ENCODE data around the gene MED15.
"Not testable (repeated sequence)": the region's sequence is repeated elsewhere in the genome, so short reads cannot be mapped to it uniquely, and the experiment has no call there.

Gene MED15

DNA sequence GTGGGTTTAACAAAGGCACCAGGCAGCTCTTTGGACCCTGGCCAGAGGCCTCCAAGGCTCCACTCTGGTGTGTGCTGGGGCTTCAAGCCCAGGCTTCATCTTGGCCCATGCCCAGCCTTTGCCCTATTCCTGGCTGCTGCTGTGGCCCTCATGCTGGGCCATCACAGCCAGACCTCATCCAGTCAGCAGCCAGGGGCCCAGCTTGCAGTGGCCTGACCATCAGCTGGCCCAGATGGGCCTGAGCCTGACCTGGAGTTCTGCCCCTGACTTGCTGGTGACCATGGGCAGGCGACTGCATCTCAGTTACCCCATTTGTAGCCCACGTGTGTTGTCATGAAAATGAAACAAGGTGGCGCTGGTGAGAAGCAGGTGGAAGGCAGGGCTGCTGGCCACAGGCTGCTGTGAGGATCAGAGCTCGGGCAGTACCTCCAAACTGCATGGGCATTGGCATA is 76.1 kb downstream of the MED15 start:
- no peak for DNase-seq (ENCODE audit: low read depth in 2 of 2)

DNA sequence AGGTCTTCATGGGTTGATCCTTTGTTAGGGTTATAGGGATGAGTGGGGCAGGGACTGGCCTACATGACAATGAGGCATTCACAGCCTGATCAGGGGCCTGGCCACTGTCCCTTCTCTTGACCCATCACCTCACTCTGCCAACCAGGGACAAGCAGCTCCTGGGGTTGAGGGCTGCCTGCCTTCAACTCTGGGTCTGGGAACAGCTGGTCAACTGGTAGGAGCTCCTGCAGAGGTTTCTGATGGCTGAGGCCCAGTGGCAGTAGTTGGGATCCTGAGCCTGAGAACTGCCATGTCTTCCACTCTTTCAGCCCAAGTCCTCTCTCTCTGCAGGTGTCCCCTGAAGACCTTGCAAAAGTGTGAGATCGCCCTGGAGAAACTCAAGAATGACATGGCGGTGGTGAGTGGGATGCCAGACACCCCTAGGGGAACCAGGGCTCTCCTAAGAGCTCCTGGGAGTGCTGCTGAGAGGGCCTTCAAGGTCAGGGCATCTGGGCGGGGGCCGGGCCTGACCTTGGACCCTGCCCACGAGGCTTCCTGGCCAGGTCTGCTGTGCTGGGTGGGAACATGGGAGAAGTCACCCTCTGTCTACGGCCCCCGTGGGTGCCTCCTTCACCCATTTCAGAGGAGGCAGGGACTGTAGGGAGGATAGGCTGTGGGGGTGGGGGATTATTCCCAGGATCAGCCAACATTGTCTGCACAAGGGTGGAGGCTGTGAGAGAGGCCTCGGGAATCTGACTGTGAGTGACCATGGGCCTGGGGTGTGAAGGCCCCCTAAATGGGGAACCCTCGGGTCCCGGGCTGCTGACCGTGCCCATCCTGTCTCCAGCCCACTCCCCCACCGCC is 76.8 kb downstream of the MED15 start:
- DNase-seq (ENCODE audit: low read depth in 2 of 2) = no peak

DNA sequence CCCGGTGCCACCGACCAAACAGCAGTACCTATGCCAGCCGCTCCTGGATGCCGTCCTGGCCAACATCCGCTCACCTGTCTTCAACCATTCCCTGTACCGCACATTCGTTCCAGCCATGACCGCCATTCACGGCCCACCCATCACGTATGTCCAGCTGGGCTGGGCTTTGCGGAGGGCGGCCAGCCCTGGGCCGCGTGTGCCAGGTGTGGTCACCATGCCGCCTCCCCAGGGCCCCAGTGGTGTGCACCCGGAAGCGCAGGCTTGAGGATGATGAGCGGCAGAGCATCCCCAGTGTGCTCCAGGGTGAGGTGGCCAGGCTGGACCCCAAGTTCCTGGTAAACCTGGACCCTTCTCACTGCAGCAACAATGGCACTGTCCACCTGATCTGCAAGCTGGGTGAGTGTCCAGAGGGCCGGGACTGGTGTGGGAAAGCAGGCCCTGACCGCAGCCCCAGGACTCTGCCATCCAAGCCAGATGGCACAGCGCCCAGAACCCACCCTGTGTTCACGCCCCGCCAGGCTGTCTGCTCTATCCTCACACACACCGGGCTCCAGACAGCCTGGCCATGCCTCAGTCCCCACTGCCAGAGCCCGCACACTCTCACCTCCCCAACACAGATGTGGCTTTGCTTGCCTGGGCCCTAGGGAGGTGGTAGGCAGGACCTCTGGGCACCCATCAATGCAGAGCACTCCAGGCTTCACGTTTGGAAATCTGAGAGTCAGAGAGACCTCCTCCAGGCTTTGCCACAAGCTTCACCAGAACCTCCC is 77.6 kb downstream of the MED15 start:
- no peak for DNase-seq (ENCODE audit: low read depth in 2 of 2)

DNA sequence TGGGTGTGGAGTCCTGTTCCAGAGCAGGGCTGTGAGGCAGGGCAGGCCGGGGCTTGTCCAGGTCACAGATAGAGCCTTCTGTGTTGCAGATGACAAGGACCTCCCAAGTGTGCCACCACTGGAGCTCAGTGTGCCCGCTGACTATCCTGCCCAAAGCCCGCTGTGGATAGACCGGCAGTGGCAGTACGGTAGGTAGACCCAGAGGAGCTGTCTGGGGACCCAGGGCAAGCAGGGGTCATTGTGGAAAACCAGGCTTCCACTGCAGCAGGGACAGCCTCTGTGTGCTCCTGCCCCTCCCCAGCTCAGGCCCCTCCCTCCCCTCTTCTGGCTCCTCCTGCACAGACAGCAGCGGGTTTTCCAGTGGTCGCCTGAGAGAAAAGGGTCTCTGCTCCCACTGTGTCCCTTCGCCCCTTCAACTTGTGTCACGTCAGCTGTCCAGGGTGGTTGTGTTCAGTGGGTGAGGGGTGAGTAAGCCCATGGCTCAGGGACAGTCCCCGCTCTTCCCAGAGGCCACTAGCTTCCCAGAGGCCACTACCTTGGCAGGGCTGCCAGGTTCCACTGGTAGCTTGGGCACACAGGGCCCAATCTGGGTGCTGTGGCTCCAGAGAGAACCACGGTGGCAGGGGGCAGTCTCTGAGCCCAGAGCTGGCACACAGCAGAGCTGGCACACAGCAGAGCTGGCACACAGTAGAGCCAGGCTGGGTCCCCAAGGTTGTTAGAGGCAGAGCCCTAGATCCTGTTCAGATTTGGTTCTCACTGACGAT is 78.4 kb downstream of the MED15 start:
- DNase-seq (ENCODE audit: low read depth in 2 of 2) = no peak

DNA sequence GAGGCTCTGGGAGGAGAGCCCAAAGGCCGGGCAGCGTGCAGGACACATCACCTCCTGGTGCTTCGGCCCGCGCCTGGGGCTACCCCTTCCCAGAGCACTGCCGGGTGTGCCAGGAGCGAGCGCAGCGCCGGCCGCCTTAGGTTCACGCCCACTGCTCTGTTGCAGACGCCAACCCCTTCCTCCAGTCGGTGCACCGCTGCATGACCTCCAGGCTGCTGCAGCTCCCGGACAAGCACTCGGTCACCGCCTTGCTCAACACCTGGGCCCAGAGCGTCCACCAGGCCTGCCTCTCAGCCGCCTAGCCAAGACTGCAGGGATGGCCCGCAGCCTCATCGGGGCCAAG is 79.0 kb downstream of the MED15 start:
- no peak for DNase-seq (ENCODE audit: low read depth in 2 of 2)

DNA sequence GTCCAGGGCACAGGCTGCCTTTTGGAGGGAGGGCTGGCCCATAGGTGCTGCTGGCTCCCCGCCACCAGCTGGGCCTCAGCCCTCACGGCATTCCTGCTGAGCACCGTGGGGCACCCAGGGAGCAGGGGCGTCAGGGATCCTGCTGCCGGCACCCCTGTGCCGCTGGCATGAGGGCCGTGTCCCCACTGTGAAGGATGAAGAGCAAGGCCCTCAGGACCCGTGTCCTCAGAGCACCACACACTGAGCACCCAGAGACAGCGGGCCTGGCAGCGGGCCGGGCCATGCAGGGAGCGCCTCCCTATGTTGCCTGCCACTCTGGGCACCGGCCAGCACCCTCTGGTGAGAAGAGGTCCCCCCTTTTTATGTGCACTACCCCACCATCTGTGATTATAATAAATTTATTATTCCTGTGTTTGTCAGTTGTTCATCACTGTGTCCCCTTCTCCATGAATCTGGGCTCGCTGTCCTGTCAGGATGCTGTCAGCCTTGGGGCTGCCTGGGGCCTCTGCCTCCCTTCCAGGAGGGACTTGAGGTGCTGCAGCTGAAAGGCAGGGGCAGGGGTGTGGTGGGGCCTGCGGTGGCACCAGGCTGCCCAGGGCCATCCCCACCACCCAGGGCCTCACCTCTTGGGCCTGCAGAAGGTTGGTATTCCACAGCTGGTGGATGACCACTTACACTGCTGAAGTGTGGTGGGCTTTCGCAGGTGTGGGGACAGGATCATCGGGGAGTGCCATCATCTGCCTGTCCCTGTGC is 80.0 kb downstream of the MED15 start:
- no peak for DNase-seq (ENCODE audit: low read depth in 2 of 2)

DNA sequence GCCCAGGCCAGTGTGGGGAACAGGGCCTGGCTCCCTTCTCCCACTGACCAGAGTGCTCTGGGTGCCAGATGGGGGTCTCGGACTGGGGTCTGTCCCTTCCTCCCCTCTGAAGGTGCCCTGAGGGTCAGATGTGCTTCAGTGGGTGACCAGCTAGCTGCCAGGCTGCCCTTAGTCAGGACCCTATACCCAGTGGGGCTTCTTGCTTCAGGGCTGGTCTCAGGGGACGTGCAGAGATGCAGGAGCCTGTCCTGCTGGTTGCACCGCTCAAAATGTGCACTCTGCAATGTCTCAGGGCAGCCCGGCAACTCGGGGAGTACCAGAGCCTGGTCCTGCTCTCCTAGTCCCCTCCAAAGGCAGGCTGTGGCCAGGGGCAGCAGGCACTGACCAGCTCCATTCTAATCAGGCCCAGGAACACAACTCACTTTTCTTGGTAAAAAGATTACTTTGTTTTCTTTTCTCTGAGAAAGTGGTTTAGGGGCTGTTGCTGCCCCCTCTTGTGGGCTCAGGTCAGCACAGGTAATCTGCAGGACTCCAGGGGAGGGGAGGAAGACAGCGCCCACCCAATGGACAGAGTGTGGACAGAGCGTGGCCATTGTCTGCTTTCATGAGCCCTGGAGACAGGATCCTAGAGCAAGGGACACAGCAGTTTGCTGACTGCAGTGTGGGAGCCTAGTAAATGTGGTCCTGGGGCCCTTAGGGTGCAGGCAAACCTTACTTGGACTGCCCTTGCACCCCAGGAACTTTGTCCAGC is 80.9 kb downstream of the MED15 start:
- no peak for DNase-seq (ENCODE audit: low read depth in 2 of 2)

DNA sequence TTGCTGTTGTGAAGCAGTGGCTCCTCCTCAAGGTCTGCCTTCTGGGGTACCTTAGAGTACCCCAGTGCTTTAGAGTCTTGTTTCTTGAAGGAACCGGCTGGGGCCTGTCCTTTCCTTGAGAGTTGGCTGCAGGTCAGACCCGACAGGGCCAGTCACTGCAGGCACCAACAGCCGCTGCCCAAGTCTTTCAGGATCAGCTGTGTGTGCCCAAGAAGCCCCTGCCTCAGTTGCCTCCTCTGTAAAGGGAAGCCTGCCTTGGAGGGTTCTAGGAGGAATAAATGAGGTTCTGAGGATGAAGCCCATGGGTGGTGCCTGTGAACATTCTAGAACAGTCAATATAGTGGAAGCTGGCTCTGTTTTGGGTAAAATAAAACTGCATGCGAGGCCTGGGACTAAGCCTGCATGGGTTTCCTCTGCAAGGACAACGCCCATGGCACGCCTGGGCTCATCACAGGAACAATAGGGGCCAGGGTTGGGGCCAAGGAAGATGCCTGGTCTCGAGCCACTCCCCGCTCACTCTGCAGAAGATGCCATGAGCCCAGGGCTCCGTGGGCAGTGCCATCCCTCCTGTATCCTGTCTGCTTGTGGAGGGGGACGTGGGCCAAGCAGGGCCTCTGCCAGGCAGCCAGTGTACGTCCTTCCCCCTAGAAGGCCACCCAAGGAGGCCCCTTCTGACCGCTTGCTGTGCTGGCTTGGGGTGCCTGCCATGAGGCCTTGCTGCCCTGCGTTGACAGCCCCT is 81.6 kb downstream of the MED15 start:
- DNase-seq (ENCODE audit: low read depth in 2 of 2) = no peak

DNA sequence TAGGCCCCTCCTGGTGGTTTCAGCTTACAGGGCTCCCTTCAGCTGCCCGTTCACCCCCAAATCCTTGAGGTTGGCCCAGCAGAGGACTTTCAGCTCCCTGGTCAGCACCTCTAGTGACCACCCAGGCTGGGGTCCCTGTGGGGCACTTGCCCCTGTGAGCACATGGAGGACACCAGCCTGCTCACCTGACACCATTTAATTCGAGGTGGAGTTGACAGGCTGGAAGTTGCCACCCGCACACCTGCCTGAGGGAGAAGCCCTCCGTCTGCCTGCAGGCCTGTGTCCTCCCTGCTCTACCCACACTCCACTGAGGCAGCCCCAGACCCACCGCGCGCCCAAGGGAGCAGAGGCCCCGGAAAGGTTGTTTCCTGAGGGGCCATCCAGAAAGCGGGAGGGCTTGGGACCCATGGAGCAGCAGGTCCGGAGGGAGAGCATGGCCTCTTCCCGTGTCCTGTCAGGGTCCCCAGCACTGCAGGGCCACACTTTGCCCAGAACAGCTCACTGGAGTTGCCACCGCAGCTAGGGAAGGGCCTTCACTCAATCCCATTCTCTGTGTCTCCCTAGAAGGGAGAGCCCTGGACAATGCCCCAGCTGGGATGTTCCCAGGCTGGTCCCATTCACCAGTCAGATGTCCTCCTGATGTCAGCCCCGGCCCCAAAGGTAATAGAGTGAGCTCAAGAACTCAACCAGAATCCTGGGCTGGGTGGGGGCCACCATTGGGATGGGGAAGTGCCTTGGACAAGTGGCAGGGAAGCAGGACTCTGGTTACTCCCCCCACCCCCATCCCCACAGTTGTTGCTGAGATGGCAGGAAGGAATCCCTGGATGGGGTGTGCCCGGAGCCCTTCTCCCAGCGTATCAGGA is 82.4 kb downstream of the MED15 start:
- DNase-seq (ENCODE audit: low read depth in 2 of 2) = no peak

DNA sequence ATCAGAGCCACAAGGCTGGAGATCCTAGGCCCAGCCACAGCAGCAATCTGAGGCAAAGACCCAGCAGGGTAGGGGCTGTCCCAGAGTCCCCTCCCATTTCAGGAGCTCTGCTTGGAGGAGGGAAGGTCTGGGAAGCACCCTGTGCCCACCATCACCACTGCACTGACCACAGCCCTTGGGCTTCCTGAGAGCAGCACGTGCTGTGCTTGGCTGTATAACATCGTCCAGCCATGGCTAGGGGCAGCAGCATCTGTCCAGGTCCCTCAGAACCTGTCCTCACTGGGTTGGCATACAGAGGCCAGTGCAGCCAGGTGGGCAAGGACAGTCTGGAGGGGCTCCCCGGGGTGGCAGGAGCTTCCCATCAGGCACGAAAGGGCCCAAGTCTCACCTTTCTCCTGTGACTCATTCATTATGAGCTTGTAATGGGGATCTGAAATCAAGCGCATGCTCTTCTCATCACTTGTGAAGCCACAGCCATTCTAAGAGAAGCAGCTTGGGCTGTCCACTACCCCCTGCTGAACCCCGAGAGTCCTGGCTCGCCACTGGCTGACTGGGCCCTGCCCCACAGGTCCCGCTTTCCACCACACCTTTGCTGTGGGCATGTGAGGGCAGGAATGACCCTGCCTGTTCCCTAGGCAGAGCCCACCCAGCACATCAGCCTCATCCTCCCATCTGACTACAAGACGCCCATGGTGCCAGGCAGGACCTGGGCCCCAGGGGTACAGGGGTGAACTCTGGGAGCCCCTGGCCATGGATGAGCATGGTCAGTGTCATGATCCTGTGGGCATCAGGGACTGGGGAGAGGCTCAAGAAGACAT is 83.3 kb downstream of the MED15 start:
- no peak for DNase-seq (ENCODE audit: low read depth in 2 of 2)

DNA sequence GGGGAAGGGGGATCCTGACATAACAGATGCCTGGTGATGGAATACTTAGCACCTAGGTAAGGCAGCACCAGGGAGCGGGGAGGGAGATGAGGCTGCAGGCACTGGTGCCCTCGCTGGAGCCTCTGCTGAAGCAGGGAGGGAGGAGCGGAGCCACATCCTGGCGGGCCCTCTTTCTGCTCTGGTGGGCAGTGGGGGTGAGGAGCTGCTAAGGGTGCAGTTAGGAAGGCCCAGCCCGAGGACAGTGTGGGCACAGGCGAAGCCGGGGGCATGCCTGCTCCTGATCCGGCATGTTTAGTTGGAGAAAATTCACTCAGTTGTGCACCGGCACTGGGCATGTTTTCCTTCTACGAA is 83.9 kb downstream of the MED15 start:
- no peak for DNase-seq (ENCODE audit: low read depth in 2 of 2)

DNA sequence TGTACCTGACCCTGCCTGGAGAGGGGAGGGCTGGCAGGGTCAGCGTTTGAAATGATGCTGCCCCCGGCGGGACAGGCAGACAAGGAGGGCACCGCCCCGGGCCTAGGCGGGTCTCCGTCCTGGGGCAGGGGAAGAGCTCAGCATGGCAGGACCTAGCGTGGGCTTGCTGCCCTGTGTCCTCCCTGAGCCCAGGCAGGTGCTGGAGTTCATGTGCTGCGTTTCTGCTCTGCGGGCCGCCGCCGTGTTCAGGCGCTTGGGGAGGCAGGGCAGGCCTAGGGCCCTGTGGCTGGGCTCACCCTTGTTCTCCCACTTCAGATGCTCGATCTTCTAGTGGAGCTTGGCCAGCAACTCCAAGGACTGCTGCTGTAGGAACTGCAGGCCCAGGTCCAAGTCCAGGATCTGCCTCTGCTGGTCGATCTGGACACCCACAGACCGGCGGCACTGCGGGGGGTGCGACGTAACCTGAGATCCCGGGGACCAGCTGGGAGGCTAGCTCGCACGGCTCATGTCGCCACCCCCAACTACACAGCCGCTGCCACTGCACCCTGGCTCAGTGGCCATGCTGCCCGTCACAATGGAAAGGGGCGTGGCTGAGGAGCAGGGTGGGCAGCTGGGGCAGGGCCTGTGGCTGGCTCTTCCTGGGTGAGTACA is 84.4 kb downstream of the MED15 start:
- DNase-seq (ENCODE audit: low read depth in 2 of 2) = no peak

DNA sequence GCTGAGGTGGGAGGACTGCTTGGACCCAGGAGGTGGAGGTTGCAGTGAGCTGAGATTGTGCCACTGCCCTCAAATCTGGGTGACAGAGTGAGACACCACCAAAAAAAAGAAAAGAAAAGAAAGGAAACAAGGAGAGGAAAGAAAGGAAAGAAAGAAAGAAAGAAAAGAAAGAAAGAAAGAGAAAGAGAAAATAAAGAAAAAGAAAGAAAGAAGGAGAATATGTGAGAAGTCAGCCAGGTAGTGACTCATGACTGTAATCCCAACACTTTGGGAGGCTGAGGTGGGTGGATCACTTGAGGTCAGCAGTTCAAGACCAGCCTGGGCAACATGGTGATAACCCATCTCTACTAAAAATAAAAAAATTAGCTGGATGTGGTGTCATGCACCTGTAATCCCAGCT is 86.6 kb downstream of the MED15 start:
- not testable (repeated sequence) for DNase-seq (ENCODE audit: low read depth in 2 of 2)

DNA sequence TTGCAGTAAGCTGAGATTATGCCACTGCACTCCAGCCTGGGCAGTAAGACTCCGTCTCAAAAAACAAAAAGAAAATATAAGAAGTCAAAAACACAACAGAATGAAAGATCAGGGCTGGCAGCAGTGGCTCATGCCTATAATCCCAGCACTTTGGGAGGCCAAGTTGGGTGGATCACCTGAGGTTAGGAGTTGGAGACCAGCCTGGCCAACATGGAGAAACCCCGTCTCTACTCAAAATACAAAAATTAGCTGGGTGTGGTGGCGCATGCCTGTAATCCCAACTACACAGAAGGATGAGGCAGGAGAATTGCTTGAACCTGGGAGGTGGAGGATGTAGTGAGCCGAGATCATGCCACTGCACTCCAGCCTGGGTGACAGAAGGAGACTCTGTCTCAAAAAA is 87.1 kb downstream of the MED15 start:
- DNase-seq (ENCODE audit: low read depth in 2 of 2) = not testable (repeated sequence)

DNA sequence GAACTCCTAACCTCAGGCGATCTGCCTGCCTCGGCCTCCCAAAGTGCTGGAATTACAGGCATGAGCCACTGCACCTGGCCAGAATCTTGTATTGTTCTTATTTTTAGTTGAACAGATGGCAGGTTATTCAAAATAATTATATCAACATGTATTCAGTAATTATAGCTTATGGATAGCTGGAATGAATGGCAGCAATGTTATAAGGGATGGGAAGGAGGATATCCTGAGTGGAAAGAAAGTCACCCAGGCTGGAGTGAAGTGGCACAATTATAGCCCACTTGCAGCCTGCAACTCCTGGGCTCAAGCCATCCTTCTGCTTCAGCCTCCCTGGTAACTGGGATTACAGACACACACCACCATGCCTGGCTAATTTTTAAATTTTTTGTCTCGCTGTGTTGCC is 88.1 kb downstream of the MED15 start:
- no peak for DNase-seq (ENCODE audit: low read depth in 2 of 2)

DNA sequence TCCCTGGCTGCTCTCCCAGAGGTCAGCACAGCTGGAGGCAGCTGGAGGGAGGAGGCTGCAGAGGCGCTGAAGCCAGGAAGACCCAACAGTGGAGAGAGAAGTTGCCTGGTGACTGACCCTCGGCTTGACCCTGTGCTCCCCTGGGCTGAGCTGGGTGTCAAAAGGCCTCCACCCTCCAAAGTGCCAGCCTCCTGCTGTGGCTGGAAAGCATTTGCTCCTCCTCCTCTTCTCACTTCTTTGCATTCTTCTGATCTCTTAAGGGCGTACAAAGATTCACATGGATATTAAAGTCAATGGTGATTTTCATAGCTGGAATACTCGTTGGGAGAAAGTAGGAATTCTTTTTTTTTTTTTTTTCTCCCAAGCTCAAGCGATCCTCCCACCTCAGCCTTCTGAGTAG is 91.7 kb downstream of the MED15 start:
- DNase-seq (ENCODE audit: low read depth in 2 of 2) = no peak

DNA sequence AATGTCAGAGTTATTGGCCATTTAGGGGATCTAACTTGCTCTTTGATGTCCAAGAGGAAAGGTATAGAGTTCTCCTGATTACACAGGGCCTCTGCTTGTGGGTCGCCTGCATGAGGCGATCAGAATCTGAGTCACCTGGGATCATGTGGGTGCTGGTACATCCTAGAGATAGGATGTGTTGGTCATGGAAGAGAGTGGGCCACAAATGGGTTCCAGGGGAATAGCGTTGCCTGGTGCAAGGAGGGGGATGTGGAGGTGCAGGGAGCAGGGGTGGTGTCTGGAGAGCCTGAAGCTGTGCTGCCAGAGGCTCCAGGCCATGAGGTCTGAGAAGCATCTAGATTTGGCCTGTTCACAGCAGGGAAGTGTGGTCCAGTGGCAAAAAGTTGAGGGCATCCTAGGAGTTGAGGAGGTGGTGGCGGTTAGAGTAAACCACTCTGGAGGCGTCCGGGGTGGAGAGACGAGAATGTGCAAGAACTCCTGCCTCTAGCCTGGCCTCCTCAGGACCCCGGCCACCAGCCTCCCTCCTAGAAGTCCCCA is 92.8 kb downstream of the MED15 start:
- no peak for DNase-seq (ENCODE audit: low read depth in 2 of 2)

DNA sequence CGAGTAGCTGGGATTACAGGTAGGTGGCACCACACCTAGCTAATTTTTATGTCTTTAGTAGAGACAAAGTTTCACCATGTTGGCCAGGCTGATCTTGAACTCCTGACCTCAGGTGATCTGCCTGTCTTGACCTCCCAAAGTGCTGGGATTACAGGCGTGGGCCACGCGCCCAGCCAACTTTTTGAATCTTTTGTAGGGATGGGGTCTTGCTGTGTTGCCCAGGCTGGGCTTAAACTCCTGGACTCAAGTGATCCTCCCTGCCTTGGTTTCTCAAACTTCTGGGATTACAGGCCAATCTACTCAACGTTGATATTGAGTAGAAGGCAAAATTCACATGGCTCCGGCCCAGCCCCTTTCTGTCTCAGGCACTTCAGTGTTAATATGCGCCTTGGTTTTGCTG is 93.9 kb downstream of the MED15 start:
- DNase-seq (ENCODE audit: low read depth in 2 of 2) = no peak
